K562 (cell line): ENCODE results near the gene FOXJ3. TPM values are rescaled to one million over a fixed set of nuclear protein-coding genes. Genes with fewer than 3 reads are reported as not detected.

Experiments used
- CREBBP ChIP-seq: IDR thresholded peaks from one replicate; pipeline ENCODE4 v1.6.1; 2012; ENCODE audit warnings: low read depth, mild to moderate bottlenecking, control low read depth, inconsistent platforms, low read length
- GATA2 ChIP-seq: sonication (generic); formaldehyde crosslinking; IDR thresholded peaks from 2 replicates; pipeline ENCODE4 v1.4.0; 2020; ENCODE audit warnings: mild to moderate bottlenecking, missing genetic modification reagents
- MGA ChIP-seq: fragments of 450-650 bp; IDR thresholded peaks from 2 replicates; pipeline ENCODE4 v1.6.1; 2016; ENCODE audit warnings: mild to moderate bottlenecking, moderate library complexity
- ZNF23 ChIP-seq: fragments of 250-450 bp; sonication (Bioruptor Pico); IDR thresholded peaks from 2 replicates; pipeline ENCODE4 v1.4.0; 2020; ENCODE audit warnings: mild to moderate bottlenecking
- polyA plus RNA-seq, 8 experiments: library from polyadenylated mRNA; depleted of rRNA in 4 of 8; stranded (reverse) in 5 of 8; unstranded in 3 of 8; fragments of >200 nt; fragmentation: Nextera tagmentation in 2 of 8; fragmentation: Illumina TruSeq in 1 of 8; extraction: Ambion mirVana in 2 of 8; extraction: Trizol in 1 of 8; gene quantifications; 2 replicates each; pipeline versions ENCODE4 v1.2.1 to v1.2.3, GENCODE V29; 2011 to 2014; ENCODE audit warnings: inconsistent platforms in 1 of 8, missing spikeins in 1 of 8
- total RNA-seq, 7 experiments: library from RNA; depleted of rRNA in 6 of 7; stranded (reverse); fragments of >200 nt in 6 of 7; fragmentation: Illumina TruSeq in 2 of 7; extraction: Trizol in 2 of 7; gene quantifications; 2 replicates each; pipeline versions ENCODE4 v1.2.1 to v1.2.3, GENCODE V29; 2011 to 2021; ENCODE audit warnings: low replicate concordance in 1 of 7
- TF ChIP-seq, protein P1 (sequence below), 2 experiments: fragments of 450-650 bp; IDR thresholded peaks; 2 replicates each; pipeline ENCODE4 v1.6.1; 2016; ENCODE audit warnings: mild to moderate bottlenecking in 2 of 2, borderline replicate concordance in 1 of 2, low read depth in 1 of 2, moderate library complexity in 1 of 2
- TF ChIP-seq, protein P2 (sequence below): fragments of 250-450 bp; sonication (Bioruptor Pico); IDR thresholded peaks from 2 replicates; pipeline ENCODE4 v1.8.0; 2021; ENCODE audit warnings: borderline replicate concordance, mild to moderate bottlenecking, moderate library complexity; ENCODE audit not compliant: poor library complexity, severe bottlenecking

Gene FOXJ3
- total and polyA plus RNA-seq, 9 of the 15 experiments (the other 6 are each of a cell fraction or from before 2014, with no cell fraction given): 8.7 to 35.3 (median 23.4) TPM

DNA sequence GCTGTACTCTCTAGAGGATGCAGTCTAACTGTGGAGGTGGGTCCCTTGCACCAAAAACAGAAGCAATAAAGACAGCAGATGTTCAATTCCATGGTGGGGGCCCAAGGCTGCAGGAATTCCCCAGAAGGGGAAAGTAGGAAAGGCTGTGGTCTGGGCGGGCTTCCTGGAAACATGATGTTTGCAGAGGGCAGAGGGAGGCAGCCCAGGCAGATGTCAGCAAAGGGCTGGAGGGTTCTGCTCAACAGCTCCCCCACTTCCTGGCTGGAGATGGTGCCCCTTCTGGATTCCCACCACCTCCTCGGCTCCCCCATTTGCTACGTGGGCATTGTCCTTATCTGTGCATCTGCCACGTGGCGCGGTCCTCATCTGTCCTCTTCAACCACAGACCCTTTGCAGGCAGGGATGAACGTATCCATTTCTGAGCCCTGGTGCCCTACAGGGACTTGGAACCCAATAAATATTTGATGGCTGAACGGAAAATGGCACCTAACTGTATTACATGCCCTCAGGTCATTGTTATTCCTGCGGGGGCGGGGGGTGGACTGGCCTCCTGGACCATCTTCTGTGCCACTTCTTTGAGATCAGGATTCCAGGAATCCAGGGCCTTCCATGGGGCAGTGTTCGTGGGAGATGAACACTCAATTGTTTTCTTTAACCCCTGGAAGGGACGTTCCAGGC is 190.2 kb downstream of the FOXJ3 start (continued):
- TF ChIP-seq, protein P1, sequence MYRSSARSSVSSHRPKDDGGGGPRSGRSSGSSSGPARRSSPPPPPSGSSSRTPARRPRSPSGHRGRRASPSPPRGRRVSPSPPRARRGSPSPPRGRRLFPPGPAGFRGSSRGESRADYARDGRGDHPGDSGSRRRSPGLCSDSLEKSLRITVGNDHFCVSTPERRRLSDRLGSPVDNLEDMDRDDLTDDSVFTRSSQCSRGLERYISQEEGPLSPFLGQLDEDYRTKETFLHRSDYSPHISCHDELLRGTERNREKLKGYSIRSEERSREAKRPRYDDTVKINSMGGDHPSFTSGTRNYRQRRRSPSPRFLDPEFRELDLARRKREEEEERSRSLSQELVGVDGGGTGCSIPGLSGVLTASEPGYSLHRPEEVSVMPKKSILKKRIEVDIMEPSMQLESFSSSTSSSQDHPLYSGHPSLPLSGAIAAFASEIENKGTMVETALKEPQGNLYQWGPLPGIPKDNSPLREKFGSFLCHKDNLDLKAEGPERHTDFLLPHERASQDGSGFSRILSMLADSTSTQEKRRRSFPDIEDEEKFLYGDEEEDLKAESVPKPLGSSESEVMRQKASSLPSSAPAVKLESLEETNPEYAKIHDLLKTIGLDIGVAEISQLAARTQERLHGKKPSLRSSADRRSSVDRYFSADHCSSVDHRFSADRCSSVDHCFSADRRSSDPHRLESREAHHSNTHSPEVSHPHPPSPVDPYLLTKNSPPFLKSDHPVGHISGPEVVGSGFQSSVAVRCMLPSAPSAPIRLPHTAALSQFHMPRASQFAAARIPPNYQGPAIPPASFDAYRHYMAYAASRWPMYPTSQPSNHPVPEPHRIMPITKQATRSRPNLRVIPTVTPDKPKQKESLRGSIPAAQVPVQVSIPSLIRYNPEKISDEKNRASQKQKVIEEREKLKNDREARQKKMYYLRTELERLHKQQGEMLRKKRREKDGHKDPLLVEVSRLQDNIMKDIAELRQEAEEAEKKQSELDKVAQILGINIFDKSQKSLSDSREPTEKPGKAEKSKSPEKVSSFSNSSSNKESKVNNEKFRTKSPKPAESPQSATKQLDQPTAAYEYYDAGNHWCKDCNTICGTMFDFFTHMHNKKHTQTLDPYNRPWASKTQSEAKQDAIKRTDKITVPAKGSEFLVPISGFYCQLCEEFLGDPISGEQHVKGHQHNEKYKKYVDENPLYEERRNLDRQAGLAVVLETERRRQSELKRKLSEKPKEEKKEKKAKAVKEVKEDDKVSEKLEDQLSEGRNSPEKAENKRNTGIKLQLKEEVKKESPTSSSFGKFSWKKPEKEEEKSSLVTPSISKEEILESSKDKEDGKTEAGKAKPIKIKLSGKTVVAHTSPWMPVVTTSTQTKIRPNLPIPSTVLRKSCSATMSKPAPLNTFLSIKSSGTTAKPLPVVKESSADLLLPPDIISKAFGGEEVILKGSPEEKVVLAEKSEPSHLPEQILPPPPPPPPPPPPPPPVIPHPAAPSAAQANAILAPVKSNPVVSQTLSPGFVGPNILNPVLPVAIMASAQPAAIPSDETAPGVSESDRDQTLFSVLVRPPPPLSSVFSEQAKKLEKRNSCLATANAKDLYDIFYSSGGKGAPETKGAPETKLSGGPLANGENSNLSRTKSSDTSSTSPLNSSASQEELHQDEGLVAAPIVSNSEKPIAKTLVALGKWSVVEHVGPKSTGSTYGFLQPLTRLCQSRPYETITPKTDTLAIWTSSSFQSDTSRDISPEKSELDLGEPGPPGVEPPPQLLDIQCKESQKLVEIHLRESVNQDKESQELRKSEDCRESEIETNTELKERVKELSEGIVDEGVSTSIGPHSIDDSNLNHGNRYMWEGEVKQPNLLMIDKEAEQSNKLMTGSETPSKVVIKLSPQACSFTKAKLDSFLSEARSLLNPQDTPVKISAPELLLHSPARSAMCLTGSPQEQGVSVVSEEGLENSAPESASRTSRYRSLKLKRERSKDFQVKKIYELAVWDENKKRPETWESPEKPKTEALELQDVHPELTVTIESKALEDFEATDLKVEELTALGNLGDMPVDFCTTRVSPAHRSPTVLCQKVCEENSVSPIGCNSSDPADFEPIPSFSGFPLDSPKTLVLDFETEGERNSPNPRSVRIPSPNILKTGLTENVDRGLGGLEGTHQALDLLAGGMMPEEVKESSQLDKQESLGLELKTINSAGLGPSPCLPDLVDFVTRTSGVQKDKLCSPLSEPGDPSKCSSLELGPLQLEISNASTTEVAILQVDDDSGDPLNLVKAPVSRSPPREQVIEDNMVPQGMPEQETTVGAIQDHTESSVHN (IDR thresholded peaks at IDR 0.05; ENCODE audit: borderline replicate concordance in 1 of 2, low read depth in 1 of 2): no peak
- TF ChIP-seq GATA2 (no peak), MGA (no peak), CREBBP (no peak), ZNF23 (no peak)
- TF ChIP-seq, protein P2, sequence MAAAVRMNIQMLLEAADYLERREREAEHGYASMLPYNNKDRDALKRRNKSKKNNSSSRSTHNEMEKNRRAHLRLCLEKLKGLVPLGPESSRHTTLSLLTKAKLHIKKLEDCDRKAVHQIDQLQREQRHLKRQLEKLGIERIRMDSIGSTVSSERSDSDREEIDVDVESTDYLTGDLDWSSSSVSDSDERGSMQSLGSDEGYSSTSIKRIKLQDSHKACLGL: no peak
